Measurements from ENCODE around the gene ZNF573. TPM values are rescaled to one million over a fixed set of nuclear protein-coding genes. Genes with fewer than 3 reads are reported as not detected.

ZNF573 gene
- total RNA-seq, 1 donor from 2014 or later = 16.1 TPM

DNA sequence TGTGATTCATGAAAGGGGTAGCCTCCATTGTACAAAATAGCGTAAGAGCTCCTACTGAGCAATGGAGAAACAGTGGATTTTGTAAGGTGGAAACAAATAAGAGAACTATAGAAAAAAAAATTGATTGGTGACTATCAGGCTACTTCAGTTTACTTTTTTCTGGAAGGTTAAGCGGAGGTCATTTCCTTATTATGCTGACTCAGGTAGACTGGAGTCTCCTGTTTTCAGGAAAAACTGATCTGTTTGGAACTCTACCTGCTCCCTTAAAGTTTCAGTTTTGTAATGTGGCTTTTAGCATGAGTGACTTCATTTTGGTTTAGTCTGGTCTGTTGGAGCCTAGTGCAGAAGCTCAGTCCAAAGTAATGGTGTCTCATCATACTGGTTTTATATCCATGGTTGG lies 63.2 kb downstream of the ZNF573 start:
- Mint-ChIP-seq H3K4me3 (peak overlapping the region; percentile 62), H3K27me3 (ENCODE audit: low read depth) (no peaks in the 10 kb centered on the region), H3K4me1 (peaks cover 31% of the 10 kb centered on the region), H3K27ac (ENCODE audit: unreplicated experiment) (no peak overlapping the region), H3K9me3 (peaks cover 8% of the 10 kb centered on the region), H3K36me3 (ENCODE audit: low read depth) (peaks cover 42% of the 10 kb centered on the region)
- no peak for DNase-seq (ENCODE audit: low read depth, low spot score)
- TF ChIP-seq, protein P1, sequence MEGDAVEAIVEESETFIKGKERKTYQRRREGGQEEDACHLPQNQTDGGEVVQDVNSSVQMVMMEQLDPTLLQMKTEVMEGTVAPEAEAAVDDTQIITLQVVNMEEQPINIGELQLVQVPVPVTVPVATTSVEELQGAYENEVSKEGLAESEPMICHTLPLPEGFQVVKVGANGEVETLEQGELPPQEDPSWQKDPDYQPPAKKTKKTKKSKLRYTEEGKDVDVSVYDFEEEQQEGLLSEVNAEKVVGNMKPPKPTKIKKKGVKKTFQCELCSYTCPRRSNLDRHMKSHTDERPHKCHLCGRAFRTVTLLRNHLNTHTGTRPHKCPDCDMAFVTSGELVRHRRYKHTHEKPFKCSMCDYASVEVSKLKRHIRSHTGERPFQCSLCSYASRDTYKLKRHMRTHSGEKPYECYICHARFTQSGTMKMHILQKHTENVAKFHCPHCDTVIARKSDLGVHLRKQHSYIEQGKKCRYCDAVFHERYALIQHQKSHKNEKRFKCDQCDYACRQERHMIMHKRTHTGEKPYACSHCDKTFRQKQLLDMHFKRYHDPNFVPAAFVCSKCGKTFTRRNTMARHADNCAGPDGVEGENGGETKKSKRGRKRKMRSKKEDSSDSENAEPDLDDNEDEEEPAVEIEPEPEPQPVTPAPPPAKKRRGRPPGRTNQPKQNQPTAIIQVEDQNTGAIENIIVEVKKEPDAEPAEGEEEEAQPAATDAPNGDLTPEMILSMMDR (conservative IDR thresholded peaks at IDR 0.05) = no peak

DNA sequence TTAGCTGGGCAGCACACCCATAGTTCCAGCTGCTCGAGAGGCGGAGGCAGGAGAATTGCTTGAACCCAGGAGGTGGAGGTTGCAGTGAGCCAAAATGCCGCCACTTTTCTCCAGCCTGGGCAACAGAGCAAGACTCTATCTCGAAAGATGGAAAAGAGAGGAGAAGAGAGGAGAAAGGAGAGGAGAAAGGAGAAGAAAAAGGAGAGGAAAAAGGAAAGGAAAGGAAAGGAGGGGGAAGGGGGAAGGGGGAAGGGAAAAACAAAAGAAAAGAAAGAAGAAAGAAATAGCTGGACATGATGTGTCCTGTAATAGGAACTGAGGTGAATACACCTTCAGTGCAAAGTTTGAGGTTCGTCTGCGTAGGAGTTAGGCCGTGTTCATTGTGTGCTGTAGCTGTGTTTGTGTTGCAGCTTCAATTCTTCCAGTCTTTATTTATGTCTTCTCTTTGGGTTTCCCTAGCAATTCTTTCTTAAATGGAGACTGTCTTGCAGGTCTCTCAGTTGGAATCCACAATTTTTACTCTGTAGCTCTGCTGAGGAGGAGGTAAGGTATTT lies 73.3 kb downstream of the ZNF573 start:
- Mint-ChIP-seq H3K9me3 (peaks cover 17% of the 10 kb centered on the region), H3K27me3 (ENCODE audit: low read depth) (no peaks in the 10 kb centered on the region), H3K4me1 (no peaks in the 10 kb centered on the region), H3K4me3 (no peak overlapping the region), H3K27ac (ENCODE audit: unreplicated experiment) (peak overlapping the region; percentile 81), H3K36me3 (ENCODE audit: low read depth) (peaks cover 70% of the 10 kb centered on the region)
- DNase-seq (ENCODE audit: low read depth, low spot score) = no peak
- TF ChIP-seq, protein P1 (conservative IDR thresholded peaks at IDR 0.05) = no peak

DNA sequence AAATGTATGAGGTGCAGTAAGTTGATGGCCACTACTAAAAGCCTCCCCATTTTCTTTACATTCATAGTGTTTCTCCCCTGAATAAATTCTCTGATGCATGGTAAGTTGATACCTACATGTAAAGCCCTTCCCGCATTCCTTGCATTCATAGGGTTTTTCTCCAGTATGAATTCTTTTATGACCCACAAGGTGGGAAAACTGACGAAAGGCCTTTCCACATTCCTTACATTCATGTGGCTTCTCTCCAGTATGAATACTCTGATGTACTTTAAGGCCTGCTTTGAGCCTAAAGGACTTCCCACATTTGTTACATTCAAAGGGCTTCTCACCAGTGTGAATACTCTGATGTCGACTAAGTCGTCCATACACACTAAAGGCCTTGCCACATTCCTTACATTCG lies 80.3 kb downstream of the ZNF573 start:
- Mint-ChIP-seq H3K27ac (ENCODE audit: unreplicated experiment) (no peak overlapping the region), H3K4me3 (no peak overlapping the region), H3K9me3 (peaks cover 27% of the 10 kb centered on the region), H3K36me3 (ENCODE audit: low read depth) (peaks cover 64% of the 10 kb centered on the region), H3K4me1 (no peaks in the 10 kb centered on the region), H3K27me3 (ENCODE audit: low read depth) (no peaks in the 10 kb centered on the region)
- no peak for DNase-seq (ENCODE audit: low read depth, low spot score)
- TF ChIP-seq, protein P1 (conservative IDR thresholded peaks at IDR 0.05) = no peak

DNA sequence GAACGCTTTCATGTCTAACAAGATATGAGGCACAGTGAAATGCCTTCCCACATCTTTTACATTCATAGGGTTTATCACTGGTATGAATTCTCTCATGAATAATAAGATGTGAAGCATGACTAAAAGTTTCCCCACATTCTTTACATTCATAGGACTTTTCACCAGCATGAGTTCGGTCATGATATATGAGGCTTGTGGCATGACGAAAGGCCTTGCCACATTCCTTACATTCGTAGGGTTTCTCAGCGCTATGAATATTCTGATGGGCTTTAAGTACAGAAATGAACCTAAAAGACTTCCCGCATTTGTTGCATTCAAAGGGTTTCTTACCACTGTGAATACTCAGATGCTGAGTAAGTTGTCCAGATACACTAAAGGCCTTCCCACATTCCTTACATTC lies 81.2 kb downstream of the ZNF573 start:
- DNase-seq (ENCODE audit: low read depth, low spot score) = no peak
- Mint-ChIP-seq H3K36me3 (ENCODE audit: low read depth) (peaks cover 58% of the 10 kb centered on the region), H3K4me3 (no peak overlapping the region), H3K27ac (ENCODE audit: unreplicated experiment) (no peak overlapping the region), H3K9me3 (peaks cover 27% of the 10 kb centered on the region), H3K27me3 (ENCODE audit: low read depth) (no peaks in the 10 kb centered on the region), H3K4me1 (peaks cover under 1% of the 10 kb centered on the region)
- TF ChIP-seq, protein P1 (conservative IDR thresholded peaks at IDR 0.05) = no peak

DNA sequence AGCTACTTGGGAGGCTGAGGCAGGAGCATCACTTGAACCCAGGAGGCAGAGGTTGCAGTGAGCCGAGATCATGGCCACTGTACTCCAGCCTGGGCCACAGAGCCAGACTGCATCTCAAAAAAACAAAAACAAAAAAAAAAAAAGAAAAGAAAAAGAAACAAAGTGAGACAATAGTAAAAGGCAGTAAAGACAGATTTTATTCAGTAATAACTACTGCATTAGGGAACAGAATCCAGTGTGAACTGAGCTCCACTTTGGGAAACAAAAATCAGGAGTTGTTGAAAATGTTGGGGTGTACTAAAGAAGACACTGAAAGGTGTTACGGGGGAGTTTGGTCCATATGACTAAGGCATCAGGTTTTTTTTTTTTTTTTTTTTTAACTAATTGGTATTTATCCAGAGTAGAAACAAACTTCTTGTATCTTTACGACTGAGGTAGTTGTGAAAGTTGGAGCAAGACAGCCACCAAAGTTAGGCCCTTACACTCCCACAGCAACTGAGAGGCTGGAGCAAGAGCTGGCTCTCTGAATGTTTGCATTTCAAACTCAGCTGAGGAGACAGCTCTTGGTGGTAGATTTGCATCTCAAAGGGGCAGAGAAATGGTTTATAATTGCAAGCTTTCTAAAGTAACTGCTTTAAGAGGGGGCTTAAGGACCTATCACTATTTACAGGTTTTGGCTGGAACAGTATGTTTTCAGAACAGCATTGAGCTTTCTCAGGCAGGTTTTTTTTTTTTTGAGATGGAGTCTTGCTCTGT lies 84.1 kb downstream of the ZNF573 start:
- Mint-ChIP-seq H3K4me1 (peaks cover 16% of the 10 kb centered on the region), H3K27ac (ENCODE audit: unreplicated experiment) (no peak overlapping the region), H3K9me3 (peaks cover 16% of the 10 kb centered on the region), H3K27me3 (ENCODE audit: low read depth) (no peaks in the 10 kb centered on the region), H3K4me3 (no peak overlapping the region), H3K36me3 (ENCODE audit: low read depth) (peaks cover 40% of the 10 kb centered on the region)
- DNase-seq (ENCODE audit: low read depth, low spot score) = no peak
- TF ChIP-seq, protein P1 (conservative IDR thresholded peaks at IDR 0.05) = no peak

Measured in neural crest cell (in vitro differentiated cells).